Right lobe of liver (tissue), 4 donors: ENCODE results near the gene PPEF2.

Experiments used
- CTCF ChIP-seq, 4 donors: fragments of 200-600 bp in 3 of 4; fragments of 450-650 bp in 1 of 4; IDR thresholded peaks; one replicate each; pipeline versions ENCODE4 v1.5.1 to v1.8.0; 2016 to 2022; ENCODE audit warnings: antibody characterized with exemption in 4 of 4, mild to moderate bottlenecking in 2 of 4
- POLR2A ChIP-seq: fragments of 450-650 bp; IDR thresholded peaks from one replicate; pipeline ENCODE4 v1.6.1; 2017; ENCODE audit warnings: antibody characterized with exemption, mild to moderate bottlenecking
- donor health status: DM: no; HTN: no; CAD: no.
- donor health status: DM: no; HTN: no; CAD: no.
- donor health status: DM: no; HTN: yes; CAD: no.

- TF ChIP-seq CTCF (IDR thresholded peaks at IDR 0.05) = peak; percentile 20 to 80 (median 63)
- peak; percentile 77 for TF ChIP-seq POLR2A
Observed at GRCh38 chr4:75940692-75941253, 38.5 kb upstream of the PPEF2 start, which contains the start of gene NAAA.
